Measurements from ENCODE around the gene SLC47A1.
"Not testable (repeated sequence)": the region's sequence is repeated elsewhere in the genome, so short reads cannot be mapped to it uniquely, and the experiment has no call there.

The SLC47A1 gene, protein sequence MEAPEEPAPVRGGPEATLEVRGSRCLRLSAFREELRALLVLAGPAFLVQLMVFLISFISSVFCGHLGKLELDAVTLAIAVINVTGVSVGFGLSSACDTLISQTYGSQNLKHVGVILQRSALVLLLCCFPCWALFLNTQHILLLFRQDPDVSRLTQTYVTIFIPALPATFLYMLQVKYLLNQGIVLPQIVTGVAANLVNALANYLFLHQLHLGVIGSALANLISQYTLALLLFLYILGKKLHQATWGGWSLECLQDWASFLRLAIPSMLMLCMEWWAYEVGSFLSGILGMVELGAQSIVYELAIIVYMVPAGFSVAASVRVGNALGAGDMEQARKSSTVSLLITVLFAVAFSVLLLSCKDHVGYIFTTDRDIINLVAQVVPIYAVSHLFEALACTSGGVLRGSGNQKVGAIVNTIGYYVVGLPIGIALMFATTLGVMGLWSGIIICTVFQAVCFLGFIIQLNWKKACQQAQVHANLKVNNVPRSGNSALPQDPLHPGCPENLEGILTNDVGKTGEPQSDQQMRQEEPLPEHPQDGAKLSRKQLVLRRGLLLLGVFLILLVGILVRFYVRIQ

DNA sequence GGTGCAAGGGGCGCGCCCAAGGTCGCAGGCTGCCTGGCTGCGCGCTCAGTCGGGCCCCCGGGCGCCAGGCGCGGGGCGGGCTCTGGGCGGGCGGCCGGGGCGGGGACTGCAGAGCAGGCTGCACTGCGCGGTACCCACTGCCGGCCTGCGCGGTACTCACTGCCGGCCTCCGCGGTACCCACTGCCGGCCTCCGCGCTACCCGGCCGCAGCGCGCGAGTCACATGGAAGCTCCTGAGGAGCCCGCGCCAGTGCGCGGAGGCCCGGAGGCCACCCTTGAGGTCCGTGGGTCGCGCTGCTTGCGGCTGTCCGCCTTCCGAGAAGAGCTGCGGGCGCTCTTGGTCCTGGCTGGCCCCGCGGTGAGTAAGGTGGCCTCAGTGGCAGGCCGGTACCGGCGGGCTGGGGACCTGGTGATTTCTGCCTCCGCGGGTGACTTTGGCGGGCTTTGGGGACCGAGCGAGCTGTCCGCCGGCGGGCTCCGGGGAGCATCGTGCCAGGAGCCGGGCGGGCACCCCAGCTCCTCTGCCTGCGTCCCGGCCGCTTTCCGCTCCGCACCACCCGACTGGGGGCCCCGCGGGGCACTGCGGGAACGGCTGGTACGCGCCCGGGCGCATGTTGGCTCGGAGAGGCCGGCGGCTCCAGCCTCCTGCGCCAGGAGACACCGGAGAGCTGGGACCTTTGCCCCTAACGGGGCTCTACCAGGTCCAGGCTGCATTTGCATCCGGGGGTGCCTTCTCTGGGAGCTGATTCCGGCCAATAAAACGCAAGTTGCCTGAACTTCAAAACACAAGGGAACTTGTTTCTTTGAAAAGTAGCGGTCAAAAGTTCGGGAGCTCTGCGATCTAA is at the start of gene SLC47A1:
SLC47A1 (plus strand) TSS at position 137 of the 844 bp plus-strand sequence; CDS start at position 223, 86 bp downstream.
- DNase-seq: no peak

DNA sequence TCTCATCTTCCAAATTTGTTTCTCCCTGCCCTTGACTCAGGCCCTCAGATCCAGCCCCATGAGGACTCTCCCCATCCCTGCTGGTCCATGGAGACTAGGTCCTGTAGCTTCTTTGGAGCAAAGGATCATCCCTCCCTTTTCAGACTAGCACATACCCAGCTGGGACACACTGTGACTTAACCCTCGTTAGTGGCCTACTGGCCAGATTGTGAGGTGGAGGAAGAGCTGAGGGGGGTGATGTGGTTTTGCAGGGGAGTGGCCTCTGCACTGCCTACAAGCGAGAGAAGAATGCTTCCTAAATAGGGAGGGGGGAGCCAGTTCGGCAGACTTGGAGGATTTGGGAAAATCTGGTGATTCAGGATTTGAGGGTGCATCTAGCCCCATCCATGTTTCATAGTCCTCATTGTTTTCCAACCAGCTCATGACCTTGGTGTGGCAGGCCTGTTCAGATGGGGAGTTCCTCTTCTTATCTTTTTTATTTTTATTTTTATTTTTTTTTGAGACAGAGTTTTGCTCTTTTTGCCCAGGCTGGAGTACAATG is 47.8 kb upstream of the SLC47A1 start:
- DNase-seq: no peak

DNA sequence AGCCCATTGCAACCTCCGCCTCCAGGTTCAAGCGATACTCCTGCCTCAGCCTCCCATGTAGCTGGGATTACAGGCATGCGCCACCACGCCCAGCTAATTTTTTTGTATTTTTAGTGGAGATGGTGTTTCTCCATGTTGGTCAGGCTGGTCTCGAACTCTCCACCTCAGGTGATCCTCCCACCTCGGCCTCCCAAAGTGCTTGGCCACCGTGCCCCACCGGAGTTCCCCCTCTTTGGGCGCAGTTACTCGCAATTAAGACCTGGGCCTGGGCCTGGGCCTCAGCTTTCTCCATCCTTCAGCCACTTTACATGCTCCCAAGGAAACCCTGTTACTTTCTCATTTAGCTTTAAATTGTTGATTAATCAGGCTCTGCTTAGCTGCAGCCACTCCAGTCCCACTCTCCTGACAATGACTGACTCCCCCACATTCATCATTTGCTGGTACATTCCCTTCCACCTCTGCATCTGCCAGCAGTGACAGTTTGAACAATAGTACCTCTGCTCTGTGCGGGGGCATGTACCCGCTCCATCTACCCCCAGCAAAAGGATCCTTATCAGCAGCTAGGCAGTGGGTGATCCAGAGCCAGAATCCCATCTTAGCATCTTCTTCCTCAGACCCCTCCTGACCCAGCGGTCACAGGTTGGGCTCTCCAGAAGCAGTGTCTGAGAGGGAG is 47.2 kb upstream of the SLC47A1 start:
- DNase-seq: no peak

DNA sequence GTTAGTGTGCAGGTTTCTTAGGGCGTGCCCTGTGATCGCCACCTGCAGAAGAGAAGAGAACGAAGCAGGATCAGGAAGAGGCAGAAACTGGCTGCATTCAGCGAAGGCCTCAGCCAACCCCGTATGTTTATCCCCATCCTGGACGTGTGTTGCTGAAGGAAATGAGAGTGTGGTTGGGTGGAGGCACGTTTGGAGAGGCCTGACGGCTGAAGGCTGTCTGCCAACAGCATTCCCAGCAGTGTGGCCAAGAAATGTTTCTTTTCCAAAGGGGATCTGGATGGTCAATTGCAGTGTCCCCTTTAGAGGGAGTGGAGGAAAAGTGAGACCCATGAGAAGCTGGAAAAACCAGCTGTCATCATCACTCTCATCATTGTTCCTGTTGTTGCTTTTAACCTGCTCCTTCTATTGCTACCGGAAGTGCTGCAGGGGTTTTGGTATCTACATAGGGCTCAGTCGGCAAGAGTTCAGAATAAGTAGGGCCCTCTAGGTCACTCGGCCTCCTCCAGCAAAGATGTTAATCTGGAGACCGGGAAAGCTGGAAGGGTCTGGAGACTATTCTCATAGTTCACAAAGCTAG is 46.5 kb upstream of the SLC47A1 start:
- peak; percentile 78 for DNase-seq

DNA sequence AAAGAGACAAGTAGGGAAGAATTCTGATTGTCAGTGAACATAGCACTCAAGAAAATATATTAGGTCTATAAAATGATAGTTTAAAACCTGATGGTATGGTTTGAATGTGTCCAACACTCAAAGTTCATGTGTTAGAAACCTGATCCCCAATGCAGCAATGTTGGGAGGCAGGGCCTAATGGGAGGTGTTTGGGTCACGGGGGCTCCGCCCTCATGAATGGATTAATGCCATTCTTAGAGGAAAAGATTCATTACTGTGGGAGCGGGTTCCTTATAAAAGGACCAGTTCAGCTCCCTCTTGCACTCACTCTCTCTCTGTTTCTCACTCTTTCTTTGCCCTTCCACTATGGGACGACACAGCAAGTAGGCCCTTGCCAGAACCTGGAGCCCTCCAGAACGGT is 41.5 kb upstream of the SLC47A1 start:
- no peak for DNase-seq

DNA sequence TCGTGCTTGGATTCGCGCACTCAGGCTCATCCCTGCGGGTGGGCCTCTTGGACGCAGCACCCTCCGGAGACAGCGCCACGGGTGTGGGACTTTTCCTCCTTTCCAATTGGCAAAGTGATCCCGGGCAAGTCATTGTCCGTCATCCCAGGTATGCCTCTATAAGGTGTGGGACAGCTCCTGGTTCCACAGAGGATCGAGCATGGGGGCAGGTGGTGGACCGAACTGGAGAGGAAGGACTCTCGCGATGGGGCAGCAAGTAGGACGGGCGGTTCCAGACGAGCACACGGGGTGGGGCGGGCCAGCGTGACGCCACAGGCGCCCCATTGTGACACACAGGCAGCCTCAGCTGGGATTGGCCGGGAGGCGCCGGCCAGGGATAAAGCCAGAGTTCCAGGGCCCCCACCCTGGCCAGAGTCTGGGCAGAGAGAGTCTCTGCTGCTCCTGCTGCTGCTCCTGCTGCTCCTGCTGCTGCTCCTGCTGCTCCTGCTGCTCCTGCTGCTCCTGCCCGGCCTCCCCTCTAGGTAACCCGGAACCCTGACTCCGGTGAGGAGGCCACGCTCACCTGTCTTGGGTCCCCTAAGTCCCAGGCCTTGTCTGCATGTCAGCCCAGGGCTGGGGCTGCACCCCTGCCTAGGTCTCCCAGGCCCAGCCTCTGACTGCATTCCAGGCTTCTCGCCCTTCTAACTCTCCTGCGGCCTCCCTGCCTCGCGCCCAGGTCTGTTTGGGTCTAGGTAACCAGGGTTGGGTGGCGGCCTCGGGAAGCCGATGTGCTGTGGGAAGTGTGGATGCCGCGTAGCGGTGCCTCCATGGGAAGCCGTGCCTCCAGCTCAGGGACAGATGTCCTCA is 38.5 kb upstream of the SLC47A1 start:
- DNase-seq: no peak

DNA sequence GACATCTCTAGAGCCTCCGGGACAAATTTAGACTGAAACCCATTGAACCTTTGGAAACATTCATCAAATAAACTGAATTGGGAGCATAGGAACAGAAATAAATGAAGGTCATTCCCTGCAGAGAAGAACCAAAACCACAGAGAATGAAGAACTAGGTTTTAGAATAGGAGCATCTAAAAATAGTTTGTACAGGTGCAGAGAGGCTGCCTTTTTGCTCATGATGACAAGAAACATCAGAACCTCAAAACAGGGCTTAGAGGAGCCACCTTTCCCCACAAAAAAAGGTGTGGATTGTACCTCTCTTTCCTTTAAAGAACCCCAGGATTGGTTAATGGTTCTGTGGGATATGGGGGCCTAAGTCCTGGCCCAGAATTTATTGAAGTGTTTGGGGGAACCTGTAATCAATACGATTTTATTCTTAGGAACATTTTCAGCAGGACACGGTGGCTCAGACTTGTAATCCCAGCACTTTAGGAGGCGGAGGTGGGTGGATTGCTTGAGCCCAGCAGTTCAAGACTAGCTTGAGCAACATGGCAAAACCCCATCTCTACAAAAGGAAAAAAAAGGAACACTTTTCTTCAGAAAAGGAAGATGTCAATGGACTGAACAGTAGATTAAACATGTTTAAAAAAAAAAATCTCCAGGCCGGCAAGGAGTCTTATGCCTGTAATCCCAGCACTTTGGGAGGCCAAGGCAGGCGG is 37.7 kb upstream of the SLC47A1 start:
- DNase-seq: no peak

DNA sequence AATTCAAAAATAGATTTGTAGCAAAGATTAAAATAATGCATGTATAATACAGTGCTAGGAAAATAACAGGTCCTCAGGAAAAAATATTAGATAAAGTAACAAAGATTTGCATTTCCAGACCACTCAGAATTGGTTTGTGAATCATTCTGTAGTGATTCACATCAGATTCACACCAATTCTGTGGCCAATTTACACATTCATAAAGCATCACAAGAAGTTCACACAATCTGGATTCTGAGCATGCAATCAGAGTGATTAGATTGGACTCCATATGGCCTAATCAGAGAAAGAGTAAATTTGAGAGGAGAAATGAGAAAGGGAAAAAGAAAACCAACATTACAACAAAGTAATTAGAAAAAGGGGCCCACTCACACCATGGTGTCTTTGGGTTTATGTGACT is 36.0 kb upstream of the SLC47A1 start:
- no peak for DNase-seq

DNA sequence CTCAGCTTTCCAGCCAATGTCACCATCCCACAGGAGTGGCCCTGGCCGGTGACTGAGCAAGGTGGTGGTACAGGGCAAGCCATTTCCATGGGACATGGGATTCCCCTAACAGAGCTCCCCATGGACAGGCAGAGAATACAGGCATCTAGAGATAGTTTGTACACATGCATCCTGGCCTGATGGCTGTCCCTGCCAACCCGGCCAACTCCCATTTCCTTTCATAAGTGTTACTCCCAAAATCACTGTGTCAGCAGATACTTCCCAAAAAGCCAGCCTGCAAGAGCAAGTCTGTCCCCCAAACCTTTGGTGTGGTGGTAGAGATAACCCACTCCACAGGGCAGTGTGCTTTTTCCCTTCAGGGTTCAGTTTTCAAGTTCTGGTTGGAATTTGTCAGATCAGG is 32.4 kb upstream of the SLC47A1 start:
- no peak for DNase-seq

DNA sequence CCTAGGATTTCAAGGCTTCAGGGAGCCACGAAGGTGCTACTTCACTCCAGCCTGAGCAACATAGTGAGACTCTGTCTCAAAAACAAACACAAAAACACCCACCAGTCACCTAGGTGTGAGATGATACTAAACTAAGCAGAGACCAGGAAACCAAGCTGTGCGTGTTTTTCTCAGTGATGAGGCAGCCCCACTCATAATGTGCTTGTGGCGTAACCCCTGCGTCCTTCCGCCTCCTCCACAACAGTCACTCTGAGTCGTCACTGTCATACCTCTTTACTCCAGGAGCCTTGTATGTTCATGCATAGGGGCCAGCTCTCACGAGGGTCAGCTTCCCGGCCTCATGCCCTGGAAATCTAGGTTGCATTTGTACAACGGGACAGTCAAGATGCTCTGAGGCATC is 31.1 kb upstream of the SLC47A1 start:
- no peak for DNase-seq

DNA sequence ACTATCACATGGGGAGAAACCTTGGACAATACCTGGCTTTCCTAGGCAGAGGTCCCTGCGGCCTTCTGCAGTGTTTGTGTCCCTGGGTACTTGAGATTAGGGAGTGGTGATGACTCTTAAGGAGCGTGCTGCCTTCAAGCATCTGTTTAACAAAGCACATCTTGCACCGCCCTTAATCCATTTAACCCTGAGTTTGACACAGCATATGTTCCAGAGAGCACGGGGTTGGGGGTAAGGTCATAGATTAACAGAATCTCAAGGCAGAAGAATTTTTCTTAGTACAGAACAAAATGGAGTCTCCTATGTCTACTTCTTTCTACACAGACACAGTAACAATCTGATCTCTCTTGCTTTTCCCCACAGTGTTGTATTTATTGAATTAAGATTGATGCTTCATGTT is 28.1 kb upstream of the SLC47A1 start:
- DNase-seq: not testable (repeated sequence)

DNA sequence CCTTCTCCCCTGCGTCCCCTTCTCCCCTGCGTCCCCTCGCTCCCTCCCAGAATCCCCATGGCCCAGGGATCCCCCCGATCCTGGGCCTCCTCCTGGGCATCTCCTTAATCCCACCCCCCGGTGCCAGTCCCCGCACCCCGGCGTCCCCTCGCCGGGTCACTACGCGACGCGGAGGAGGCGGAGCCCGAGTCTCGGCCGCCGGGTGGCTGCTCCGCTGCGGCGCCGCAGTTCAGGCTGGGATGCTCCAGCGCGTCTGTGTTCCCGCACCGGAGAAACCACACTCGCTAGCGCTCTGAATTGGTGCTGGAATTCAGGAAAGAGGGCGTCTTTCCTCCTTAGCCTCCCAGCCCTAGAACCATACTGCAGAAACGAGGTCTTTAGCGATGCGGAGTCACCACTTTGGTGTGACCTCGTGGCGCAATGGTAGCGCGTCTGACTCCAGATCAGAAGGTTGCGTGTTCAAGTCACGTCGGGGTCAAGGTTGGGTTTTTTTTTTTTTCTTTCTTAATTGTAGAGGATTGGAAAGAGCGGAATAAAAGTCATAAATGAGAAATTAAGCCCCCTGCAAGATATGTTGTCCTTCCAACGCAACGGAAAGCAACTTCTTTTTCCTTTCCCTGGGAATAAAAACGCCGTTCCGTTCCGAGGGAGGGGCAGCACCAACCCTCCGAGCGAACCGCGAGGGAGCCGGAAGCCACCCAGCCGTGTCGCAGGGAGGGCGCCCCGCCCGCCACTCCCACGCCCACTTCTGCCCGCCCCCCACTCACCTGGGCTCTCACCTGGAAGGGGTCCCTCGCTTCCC is 25.7 kb upstream of the SLC47A1 start:
- peak; percentile 96 for DNase-seq

DNA sequence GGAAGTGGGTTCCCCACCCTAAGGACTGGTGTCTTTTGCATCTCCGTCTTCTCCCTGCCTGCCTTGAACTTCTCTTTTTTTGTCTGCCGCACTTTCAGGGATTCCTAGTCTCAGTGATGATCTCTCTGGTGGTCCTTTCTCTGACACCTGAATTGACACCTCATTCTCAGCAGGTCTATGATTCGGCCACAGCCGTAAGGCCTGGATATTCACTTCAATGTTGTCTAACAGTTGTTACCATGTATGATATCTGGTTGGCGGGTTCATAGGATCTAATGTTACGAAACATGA is 25.1 kb upstream of the SLC47A1 start:
- DNase-seq: no peak

DNA sequence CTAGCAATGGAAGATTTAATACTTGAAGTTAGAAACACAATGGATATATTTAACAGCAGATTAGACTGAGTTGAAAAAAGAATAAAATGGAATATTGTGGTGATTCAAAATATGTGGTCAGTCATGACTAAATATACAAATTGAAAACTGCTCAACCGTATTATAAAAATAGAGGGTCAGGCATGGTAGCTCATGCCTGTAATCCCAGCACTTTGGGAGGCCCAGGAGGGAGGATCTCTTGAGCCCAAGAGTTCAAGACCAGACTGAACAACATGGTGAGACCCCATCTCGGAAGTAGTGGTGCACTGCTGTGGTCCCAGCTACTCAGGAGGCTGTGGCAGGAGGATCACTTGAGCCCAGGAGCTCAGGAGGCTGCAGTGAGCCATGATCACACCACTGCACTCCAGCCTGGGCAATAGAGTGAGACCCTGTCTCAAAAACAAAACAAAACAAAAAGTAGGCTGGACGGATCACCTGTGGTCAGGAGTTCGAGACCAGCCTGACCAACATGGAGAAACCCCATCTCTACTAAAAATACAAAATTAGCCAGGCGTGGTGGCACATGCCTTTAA is 24.3 kb upstream of the SLC47A1 start:
- DNase-seq: not testable (repeated sequence)

DNA sequence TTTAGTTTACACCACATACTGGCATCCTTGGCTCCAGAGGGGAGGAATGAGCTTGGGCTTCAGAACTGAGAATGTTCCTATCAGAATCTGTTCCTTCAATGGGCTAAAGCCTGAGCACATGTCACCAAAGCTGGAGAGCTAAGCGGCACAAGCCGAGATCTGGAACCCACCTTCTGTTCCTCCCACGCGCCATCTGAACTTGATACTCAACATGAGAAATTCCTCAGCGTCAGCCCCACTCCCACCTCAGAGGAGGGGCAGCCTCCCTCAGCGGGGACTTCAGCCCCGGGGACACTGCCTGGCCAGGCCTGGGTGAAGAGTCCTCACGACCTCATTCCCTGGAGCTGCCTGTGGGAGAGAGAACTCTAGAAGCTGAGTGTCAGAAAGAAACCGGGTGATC is 22.8 kb upstream of the SLC47A1 start:
- DNase-seq: no peak

DNA sequence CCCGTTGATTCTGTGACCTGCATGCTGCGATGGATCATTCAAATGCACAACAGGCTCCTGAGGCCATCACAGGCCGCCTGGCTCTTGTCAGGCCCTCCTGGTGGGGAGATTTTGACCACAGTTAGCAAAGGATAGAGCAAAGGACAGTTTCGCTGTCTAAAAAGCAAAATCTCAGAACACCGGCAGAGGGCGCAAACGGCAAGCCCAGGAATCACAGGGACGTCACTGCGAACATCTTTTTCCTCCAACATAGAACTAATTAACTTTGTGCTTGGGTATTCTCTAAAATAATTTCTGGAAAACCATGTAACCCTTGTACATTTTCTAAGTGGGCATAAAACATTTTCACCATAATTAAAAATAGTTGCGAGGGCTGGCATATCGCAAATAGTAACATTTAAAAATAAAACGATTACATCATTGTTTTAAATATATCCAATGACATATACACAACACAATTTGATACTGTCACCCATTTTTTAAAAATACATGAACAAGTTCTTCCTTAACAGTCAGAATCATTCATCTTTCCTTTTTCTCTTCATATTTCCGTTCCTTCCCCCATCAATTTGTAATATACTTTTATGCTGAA is 19.7 kb upstream of the SLC47A1 start:
- DNase-seq: peak; percentile 81

DNA sequence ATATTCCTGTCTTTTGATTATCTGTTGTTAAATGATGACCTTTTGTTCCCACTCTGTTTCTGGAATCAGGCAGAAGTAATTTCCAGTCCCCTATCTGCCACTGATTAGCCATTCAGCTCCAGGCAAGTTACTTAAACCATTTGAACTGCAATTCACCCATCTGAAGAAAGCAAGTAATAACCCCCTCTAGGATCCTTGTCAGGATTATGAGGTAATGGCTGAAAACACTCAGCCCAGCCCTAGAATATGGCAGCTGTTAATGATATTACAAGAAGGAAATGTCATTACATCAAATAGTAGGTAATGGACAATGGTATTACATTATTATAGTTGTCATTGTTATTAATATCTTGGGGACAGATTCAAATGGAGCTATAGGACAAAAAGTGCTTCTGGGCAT is 16.0 kb upstream of the SLC47A1 start:
- DNase-seq: no peak

DNA sequence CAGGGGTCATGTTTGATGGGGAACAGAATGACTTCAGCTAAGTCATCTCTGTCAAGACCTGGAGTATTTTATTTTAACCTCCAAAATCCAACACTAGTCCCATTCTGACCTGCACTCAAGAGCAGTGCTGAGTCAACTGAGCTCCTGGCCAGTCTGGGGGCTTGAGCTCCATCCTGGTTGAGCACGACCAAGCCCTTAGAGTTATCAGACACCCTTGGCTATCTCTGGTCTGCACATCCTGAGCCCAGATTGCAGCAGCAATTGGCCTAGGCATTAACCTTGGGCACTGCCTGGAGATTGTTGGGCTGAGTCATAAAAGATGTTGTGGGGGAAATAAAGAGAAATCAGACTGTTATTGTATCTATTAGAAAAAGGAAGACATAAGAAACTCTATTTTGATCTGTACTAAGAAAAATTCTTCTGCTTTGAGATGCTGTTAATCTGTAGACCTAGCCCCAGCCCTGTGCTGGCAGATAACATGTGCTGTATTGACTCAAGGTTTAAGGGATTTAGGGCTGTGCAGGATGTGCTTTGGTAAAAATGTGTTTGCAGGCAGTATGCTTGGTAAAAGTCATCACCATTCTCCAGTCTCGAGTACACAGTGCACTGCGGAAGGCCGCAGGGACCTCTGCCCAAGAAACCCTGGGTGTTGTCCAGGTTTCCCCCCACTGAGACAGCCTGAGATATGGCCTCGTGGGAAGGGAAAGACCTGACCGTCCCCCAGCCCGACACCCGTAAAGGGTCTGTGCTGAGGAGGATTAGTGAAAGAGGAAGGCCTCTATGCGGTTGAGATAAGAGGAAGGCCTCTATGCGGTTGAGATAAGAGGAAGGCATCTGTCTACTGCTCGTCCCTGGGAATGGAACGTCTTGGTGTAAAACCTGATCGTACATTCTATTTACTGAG is 14.0 kb upstream of the SLC47A1 start:
- not testable (repeated sequence) for DNase-seq

Data from femur (tissue), 1 donor.